Endothelial cell (in vitro differentiated cells): ENCODE results near the gene TAF1A. TPM values are rescaled to one million over a fixed set of nuclear protein-coding genes. Genes with fewer than 3 reads are reported as not detected.

Experiments used
- DNase-seq: peaks from one replicate; pipeline ENCODE4 v3.0.0; 2021; ENCODE audit warnings: low spot score
- H3K27ac Mint-ChIP-seq: one replicate; pipeline ENCODE4 v1.8.0; 2021; ENCODE audit warnings: mixed read lengths, inconsistent platforms; ENCODE audit not compliant: unreplicated experiment
- H3K27me3 Mint-ChIP-seq: one replicate; pipeline ENCODE4 v1.8.0; 2021; ENCODE audit warnings: mild to moderate bottlenecking, moderate library complexity, mixed read lengths, inconsistent platforms; ENCODE audit not compliant: unreplicated experiment
- H3K36me3 Mint-ChIP-seq: one replicate; pipeline ENCODE4 v1.8.0; 2021; ENCODE audit warnings: mild to moderate bottlenecking, low read depth, mixed read lengths, inconsistent platforms; ENCODE audit not compliant: unreplicated experiment
- H3K4me1 Mint-ChIP-seq: one replicate; pipeline ENCODE4 v1.8.0; 2021; ENCODE audit warnings: mild to moderate bottlenecking, mixed read lengths, inconsistent platforms; ENCODE audit not compliant: unreplicated experiment
- H3K4me3 Mint-ChIP-seq: one replicate; pipeline ENCODE4 v1.8.0; 2021; ENCODE audit warnings: mild to moderate bottlenecking, mixed read lengths, inconsistent platforms; ENCODE audit not compliant: unreplicated experiment
- H3K9me3 Mint-ChIP-seq: one replicate; pipeline ENCODE4 v1.8.0; 2021; ENCODE audit warnings: mixed read lengths, inconsistent platforms; ENCODE audit not compliant: unreplicated experiment
- CTCF ChIP-seq: fragments of 200-600 bp; sonication (generic); IDR thresholded peaks from one replicate; pipeline ENCODE4 v1.5.0; 2021; ENCODE audit warnings: antibody characterized with exemption; ENCODE audit not compliant: unreplicated experiment
- total RNA-seq: library from RNA; stranded (reverse); fragmentation: NEBNext Ultra II Directional; extraction: Animal tissue kit (Norgen Biotek cat#: 25700); gene quantifications from one replicate; pipeline ENCODE4 v1.2.1, GENCODE V29; 2021; ENCODE audit not compliant: unreplicated experiment

TAF1A gene
- total RNA-seq, 1 donor from 2014 or later, result 6.6 TPM

GRCh38 chr1:222600281-222600680, 10.5 kb upstream of the TAF1A start:
- H3K4me3 Mint-ChIP-seq, result no peak overlapping the region
- H3K27me3 Mint-ChIP-seq, result no peaks in the 10 kb centered on the region
- no peak for TF ChIP-seq CTCF
- H3K9me3 Mint-ChIP-seq, result no peaks in the 10 kb centered on the region
- H3K27ac Mint-ChIP-seq, result no peak overlapping the region
- H3K36me3 Mint-ChIP-seq, result no peaks in the 10 kb centered on the region
- no peaks in the 10 kb centered on the region for H3K4me1 Mint-ChIP-seq
- no peak for DNase-seq

DNA sequence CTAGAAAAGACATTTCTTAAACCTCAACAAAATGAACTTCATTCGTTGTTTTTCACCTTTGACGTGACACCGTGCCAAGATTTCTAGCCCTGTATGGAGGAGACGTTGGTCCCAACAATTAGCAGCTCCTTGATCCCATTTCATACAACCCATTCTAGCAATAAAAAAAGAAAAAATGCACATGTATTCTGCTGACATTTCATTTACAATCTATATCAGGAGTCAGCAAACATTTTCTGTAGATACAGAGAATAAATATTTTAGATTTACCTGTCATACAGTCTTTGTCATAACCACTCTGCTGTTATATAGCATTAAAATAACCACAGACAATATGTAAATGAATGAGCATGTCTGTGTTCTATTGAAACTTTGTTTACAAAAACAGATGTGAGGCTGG, 7.0 kb upstream of the TAF1A start:
- TF ChIP-seq CTCF, result no peak

DNA sequence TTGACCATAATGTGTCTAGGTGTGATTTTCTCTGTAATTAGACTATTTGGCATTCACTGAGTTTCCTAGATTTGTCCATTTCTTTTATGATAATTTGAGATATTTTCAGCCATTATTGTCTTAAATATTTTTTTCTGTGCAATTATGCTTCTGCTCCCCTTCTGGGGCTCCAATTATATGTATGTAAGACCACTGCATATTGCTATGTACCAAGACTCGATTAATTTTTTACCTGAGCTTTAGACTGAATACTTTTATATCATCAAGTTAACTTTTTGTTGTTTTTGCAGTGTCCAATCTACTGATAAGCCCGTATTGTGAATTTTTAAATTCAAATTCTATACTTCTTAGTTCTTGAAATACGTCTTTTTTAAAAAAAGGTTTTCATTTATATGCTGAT, 5.1 kb upstream of the TAF1A start:
- no peak overlapping the region for H3K27ac Mint-ChIP-seq
- DNase-seq, result no peak
- H3K9me3 Mint-ChIP-seq, result no peaks in the 10 kb centered on the region
- no peak overlapping the region for H3K4me3 Mint-ChIP-seq
- no peaks in the 10 kb centered on the region for H3K27me3 Mint-ChIP-seq
- H3K4me1 Mint-ChIP-seq, result peaks cover 6% of the 10 kb centered on the region
- H3K36me3 Mint-ChIP-seq, result no peaks in the 10 kb centered on the region
- no peak for TF ChIP-seq CTCF

More for the DNA sequence above, 7.0 kb upstream of the TAF1A start:
- no peaks in the 10 kb centered on the region for H3K4me1 Mint-ChIP-seq
- DNase-seq, result no peak
- no peaks in the 10 kb centered on the region for H3K9me3 Mint-ChIP-seq
- H3K4me3 Mint-ChIP-seq, result no peak overlapping the region
- H3K27ac Mint-ChIP-seq, result no peak overlapping the region
- no peaks in the 10 kb centered on the region for H3K27me3 Mint-ChIP-seq
- H3K36me3 Mint-ChIP-seq, result no peaks in the 10 kb centered on the region

- no peak for TF ChIP-seq CTCF
- Mint-ChIP-seq H3K4me1 (peaks cover 13% of the 10 kb centered on the region), H3K27me3 (no peaks in the 10 kb centered on the region), H3K36me3 (no peaks in the 10 kb centered on the region), H3K9me3 (no peaks in the 10 kb centered on the region), H3K4me3 (no peak overlapping the region), H3K27ac (no peak overlapping the region)
- no peak for DNase-seq
Measured at GRCh38 chr1:222592171-222592570, 2.4 kb upstream of the TAF1A start.

DNA sequence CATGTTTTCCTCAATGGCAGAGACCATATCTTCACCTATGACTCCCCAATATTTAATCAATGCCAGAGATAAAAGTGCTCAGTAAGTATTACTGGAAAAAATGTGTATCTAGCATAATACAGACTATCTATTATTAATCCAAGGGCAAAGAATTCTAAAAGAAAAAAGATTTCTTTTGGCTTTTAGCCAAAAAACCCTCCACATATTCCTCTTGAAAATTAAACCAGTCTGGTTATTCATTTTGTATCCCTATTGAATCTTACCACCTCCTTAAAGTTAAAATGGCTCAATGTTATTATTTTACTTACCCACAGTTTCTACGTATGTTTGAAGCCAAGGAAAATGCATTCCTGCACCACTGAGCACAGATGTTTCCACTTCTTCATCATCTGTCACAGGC, 1.6 kb downstream of the TAF1A start:
- peaks cover 13% of the 10 kb centered on the region for H3K4me1 Mint-ChIP-seq
- no peak overlapping the region for H3K27ac Mint-ChIP-seq
- H3K36me3 Mint-ChIP-seq, result peaks cover 3% of the 10 kb centered on the region
- no peaks in the 10 kb centered on the region for H3K27me3 Mint-ChIP-seq
- no peaks in the 10 kb centered on the region for H3K9me3 Mint-ChIP-seq
- H3K4me3 Mint-ChIP-seq, result no peak overlapping the region
- TF ChIP-seq CTCF, result no peak
- no peak for DNase-seq
